OCI-LY7 (cell line): Measurements from ENCODE around the gene TPBGL. TPM values are rescaled to one million over a fixed set of nuclear protein-coding genes. Genes with fewer than 3 reads are reported as not detected.
"Not testable (repeated sequence)": the region's sequence is repeated elsewhere in the genome, so short reads cannot be mapped to it uniquely, and the experiment has no call there.

Experiments used
- BruUV-seq: library from RNA; stranded (reverse); fragments of 400-500 nt; replicated peaks from 2 replicates; lab custom pipeline; 2021; lab: Mats Ljungman, UMichigan
- CTCF ChIA-PET: fragments of 300-600 bp; sonication (Branson Sonifier 250); formaldehyde crosslinking; loops from one replicate; lab custom pipeline; 2022; ENCODE audit warnings: antibody characterized with exemption; ENCODE audit not compliant: unreplicated experiment; lab: Charles Lee
- POLR2A ChIA-PET: fragments of 300-600 bp; sonication (Branson Sonifier 250); formaldehyde crosslinking; loops from one replicate; lab custom pipeline; 2022; ENCODE audit warnings: antibody characterized with exemption; lab: Charles Lee
- DNase-seq: peaks from one replicate; pipeline ENCODE4 v3.0.0-alpha.2; 2015; ENCODE audit warnings: low spot score
- H2AFZ ChIP-seq: fragments of 200-600 bp; sonication (generic), shearing (Covaris generic); 2 replicates; pipeline ENCODE4 v1.6.1; 2014; ENCODE audit warnings: mild to moderate bottlenecking, antibody characterized with exemption, low read length, moderate library complexity
- H3K27ac ChIP-seq: fragments of 200-600 bp; sonication (generic); 2 replicates; pipeline ENCODE4 v1.5.1; 2014; ENCODE audit warnings: mixed run types, low read depth, mild to moderate bottlenecking, moderate library complexity, low read length, inconsistent platforms; ENCODE audit not compliant: poor library complexity, severe bottlenecking
- H3K36me3 ChIP-seq: fragments of 200-600 bp; sonication (generic); 2 replicates; pipeline ENCODE4 v1.6.1; 2014; ENCODE audit warnings: mild to moderate bottlenecking, antibody characterized with exemption, low read length, moderate library complexity, mixed read lengths; ENCODE audit not compliant: insufficient read depth
- H3K4me1 ChIP-seq: fragments of 200-600 bp; sonication (generic); 2 replicates; pipeline ENCODE4 v1.5.1; 2014; ENCODE audit warnings: mild to moderate bottlenecking, low read length; ENCODE audit not compliant: insufficient read depth, poor library complexity, severe bottlenecking
- H3K4me2 ChIP-seq: fragments of 200-600 bp; sonication (generic); 2 replicates; pipeline ENCODE4 v1.6.1; 2014; ENCODE audit warnings: mild to moderate bottlenecking, low read length
- H3K4me3 ChIP-seq: fragments of 200-600 bp; sonication (generic); 2 replicates; pipeline ENCODE4 v1.5.1; 2014; ENCODE audit warnings: mild to moderate bottlenecking, low read depth, low read length; ENCODE audit not compliant: poor library complexity, severe bottlenecking
- H3K79me2 ChIP-seq: fragments of 200-600 bp; sonication (generic); 2 replicates; pipeline ENCODE4 v1.6.1; 2016; ENCODE audit warnings: low read depth, mild to moderate bottlenecking, low read length, moderate library complexity, mixed read lengths; ENCODE audit not compliant: insufficient read depth
- H3K9me2 ChIP-seq: fragments of 200-600 bp; sonication (generic); 2 replicates; pipeline ENCODE4 v1.6.1; 2016; ENCODE audit warnings: mild to moderate bottlenecking, low read length, mixed read lengths; ENCODE audit not compliant: insufficient read depth
- H3K9me3 ChIP-seq: fragments of 200-600 bp; sonication (generic); 2 replicates; pipeline ENCODE4 v1.6.1; 2014; ENCODE audit warnings: mild to moderate bottlenecking, mixed run types, low read length, mixed read lengths
- H4K20me1 ChIP-seq: fragments of 200-600 bp; sonication (generic); 2 replicates; pipeline ENCODE4 v1.6.1; 2014; ENCODE audit warnings: mild to moderate bottlenecking, antibody characterized with exemption, low read length, moderate library complexity, mixed read lengths; ENCODE audit not compliant: insufficient read depth
- CTCF ChIP-seq: fragments of 200-600 bp; sonication (generic); conservative IDR thresholded peaks from 2 replicates; pipeline ENCODE4 v1.5.1; 2014; ENCODE audit warnings: mild to moderate bottlenecking, antibody characterized with exemption, low read length, moderate library complexity, mixed read lengths
- EZH2phosphoT487 ChIP-seq: fragments of 200-600 bp; sonication (generic); IDR thresholded peaks from 2 replicates; pipeline ENCODE4 v1.6.1; 2018; ENCODE audit warnings: low read depth, borderline replicate concordance, mild to moderate bottlenecking, mixed run types, antibody characterized with exemption, low read length, moderate library complexity, mixed read lengths
- intact Hi-C: fragments of 100-400 bp; cut with micrococcal nuclease; formaldehyde crosslinking; loops from one replicate; pipeline ENCODE4 v1.10.0; 2022; ENCODE audit not compliant: unreplicated experiment
- total RNA-seq, 2 experiments: library from RNA; depleted of rRNA in 1 of 2; stranded (reverse); fragments of >200 nt in 1 of 2; shearing (Covaris generic) in 1 of 2; gene quantifications; 2 replicates each; pipeline ENCODE4 v1.2.3, GENCODE V29; 2014 to 2022

The TPBGL gene
- total RNA-seq, 2 experiments from 2014 or later = not detected

GRCh38 chr11:75272821-75273301 lies 32.3 kb downstream of the TPBGL start:
- intact Hi-C loops = no loop called here
- Histone ChIP-seq H3K27ac (no peak overlapping the region), H3K36me3 (no peaks in the 10 kb centered on the region), H3K9me2 (no peaks in the 10 kb centered on the region), H3K4me3 (no peak overlapping the region), H4K20me1 (no peaks in the 10 kb centered on the region), H3K4me1 (peaks cover 14% of the 10 kb centered on the region), H3K79me2 (no peaks in the 10 kb centered on the region), H2AFZ (no peak overlapping the region), H3K9me3 (no peaks in the 10 kb centered on the region), H3K4me2 (no peak overlapping the region)
- no TSS peak for BruUV-seq
- ChIA-PET POLR2A (no interaction called here), CTCF (no interaction called here)
- TF ChIP-seq CTCF (no peak), EZH2phosphoT487 (no peak)
- DNase-seq = no peak

- CTCF ChIA-PET = no interaction called here
- no TSS peak for BruUV-seq
- Histone ChIP-seq H3K27ac (no peak overlapping the region), H2AFZ (no peak overlapping the region), H3K4me3 (no peak overlapping the region), H3K79me2 (no peaks in the 10 kb centered on the region), H3K9me2 (no peaks in the 10 kb centered on the region), H4K20me1 (no peaks in the 10 kb centered on the region), H3K4me2 (no peak overlapping the region), H3K4me1 (peaks cover 14% of the 10 kb centered on the region), H3K9me3 (no peaks in the 10 kb centered on the region), H3K36me3 (no peaks in the 10 kb centered on the region)
- intact Hi-C loops = no loop called here
- POLR2A ChIA-PET = no interaction called here
- no peak for DNase-seq
- TF ChIP-seq CTCF (no peak), EZH2phosphoT487 (no peak)
These were observed 33.1 kb downstream of the TPBGL start for GRCh38 chr11:75273411-75274391.

GRCh38 chr11:75274716-75275115 lies 34.1 kb downstream of the TPBGL start:
- H3K9me2 ChIP-seq, CTCF ChIA-PET, H3K27ac ChIP-seq, POLR2A ChIA-PET, H4K20me1 ChIP-seq, H3K36me3 ChIP-seq, H3K4me3 ChIP-seq, H3K79me2 ChIP-seq, H2AFZ ChIP-seq, BruUV-seq, DNase-seq, H3K4me2 ChIP-seq, intact Hi-C loops, H3K9me3 ChIP-seq: not testable (repeated sequence)
- peaks cover 14% of the 10 kb centered on the region for H3K4me1 ChIP-seq
